Metanephros (tissue), 2 donors: Measurements from ENCODE around the gene SRSF5. TPM values are rescaled to one million over a fixed set of nuclear protein-coding genes. Genes with fewer than 3 reads are reported as not detected.

ENCODE experiments used
- small RNA-seq: library from RNA; depleted of rRNA; stranded (forward); fragments of <200 nt; gene quantifications from one replicate; pipeline ENCODE3, GENCODE V24; 2014; ENCODE audit warnings: low replicate concordance
- total RNA-seq: library from RNA; depleted of rRNA; stranded (reverse); fragments of >200 nt; gene quantifications from one replicate; pipeline ENCODE4 v1.2.3, GENCODE V29; 2014

SRSF5 gene
- 371 TPM for total RNA-seq

DNA sequence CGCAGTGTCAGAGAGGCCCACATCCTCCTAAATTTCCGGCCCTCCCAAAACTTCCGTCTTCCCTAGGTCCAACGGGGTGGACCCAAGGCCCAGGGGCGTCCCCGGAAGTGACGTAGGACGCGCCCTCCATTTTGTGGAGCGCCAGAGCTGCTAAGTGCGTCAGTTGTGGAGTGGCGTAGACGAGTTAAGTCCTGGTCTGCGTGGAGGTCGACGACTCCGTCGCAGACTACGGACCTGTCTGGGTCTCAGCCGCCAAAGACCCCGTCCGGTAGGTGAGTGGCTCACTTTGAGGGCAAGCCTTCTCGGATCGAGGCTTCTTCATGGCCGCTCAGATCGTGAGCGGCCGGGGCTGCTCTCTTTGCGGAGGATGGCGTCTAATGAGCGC, at the start of gene SRSF5:
TSS of gene SRSF5 (plus strand) at position 159 of the 385 bp plus-strand sequence. CDS start 1,015 bp downstream, outside the sequence.

GRCh38 chr14:69796797-69797500, 30.0 kb downstream of the SRSF5 start, which contains the start of gene SLC10A1:
SLC10A1 (minus strand) TSS chr14:69797241; CDS start chr14:69797155, 86 bp downstream.

Small RNA genes within 50 kb of the gene (small RNA-seq; reads per million reads assigned to genes)
- not detected for gene RF00614

Other genes with a start within 250 kb of the SRSF5 start
- gene CCDC177, start 192.3 kb upstream of the SRSF5 start, total RNA-seq, result not detected
- gene SUSD6, start 155.5 kb upstream of the SRSF5 start, total RNA-seq, result 28.0 TPM
- not detected for gene SLC10A1, start 30.1 kb downstream of the SRSF5 start, total RNA-seq
- gene SMOC1, start 112.3 kb downstream of the SRSF5 start, total RNA-seq, result 3.9 TPM